NCI-H526 (cell line): ENCODE data around the gene CD34.
A peak's percentile ranks its signal among the peaks of the same experiment; 100 is the strongest.
"Not testable (repeated sequence)": the region's sequence is repeated elsewhere in the genome, so short reads cannot be mapped to it uniquely, and the experiment has no call there.

Experiments
- DNase-seq, 2 experiments: peaks; one replicate each; lab custom pipeline; 2025; lab: John Stamatoyannopoulos, UW

CD34 gene

GRCh38 chr1:207898260-207898659 lies 12.7 kb downstream of the CD34 start:
- no peak for DNase-seq

- DNase-seq = no peak
Measured at GRCh38 chr1:207897188-207897587, 13.7 kb downstream of the CD34 start.

DNA sequence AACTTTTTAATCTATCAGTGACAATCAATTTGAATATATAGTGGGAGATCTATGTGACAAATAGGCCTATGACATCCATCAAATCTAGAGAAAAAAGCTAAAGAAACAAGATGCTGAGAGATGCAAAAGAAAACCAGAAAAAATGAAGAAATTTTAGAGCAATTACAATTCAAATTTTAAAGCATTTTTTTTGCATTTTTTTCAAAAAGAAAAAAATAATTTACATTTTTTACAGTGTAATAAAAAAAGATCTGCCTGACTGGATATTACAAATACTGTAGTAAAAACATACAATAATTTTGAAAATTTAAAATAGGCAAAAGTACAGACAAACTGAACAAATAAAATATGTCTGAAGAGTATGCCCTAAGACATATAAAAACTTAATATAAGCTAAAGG lies 14.4 kb downstream of the CD34 start:
- DNase-seq = no peak

DNA sequence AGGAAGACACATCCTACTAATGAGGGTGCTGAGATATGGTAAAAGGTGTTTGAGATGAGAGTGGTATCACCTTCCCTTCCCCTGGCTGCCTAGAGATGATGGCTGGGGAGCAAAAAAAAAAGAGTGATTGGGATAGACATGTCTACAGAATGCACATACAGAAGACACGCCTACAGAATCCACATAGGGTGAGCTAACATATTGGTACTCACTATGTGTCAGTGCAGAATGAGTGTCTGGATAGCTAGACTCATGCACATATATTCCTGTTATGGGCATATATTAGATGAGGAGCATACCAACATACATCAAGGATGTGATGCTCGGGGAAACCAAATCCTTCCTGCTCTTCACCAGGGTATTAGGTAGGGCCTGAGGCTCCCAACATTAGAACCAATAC lies 16.2 kb downstream of the CD34 start:
- DNase-seq = no peak

DNA sequence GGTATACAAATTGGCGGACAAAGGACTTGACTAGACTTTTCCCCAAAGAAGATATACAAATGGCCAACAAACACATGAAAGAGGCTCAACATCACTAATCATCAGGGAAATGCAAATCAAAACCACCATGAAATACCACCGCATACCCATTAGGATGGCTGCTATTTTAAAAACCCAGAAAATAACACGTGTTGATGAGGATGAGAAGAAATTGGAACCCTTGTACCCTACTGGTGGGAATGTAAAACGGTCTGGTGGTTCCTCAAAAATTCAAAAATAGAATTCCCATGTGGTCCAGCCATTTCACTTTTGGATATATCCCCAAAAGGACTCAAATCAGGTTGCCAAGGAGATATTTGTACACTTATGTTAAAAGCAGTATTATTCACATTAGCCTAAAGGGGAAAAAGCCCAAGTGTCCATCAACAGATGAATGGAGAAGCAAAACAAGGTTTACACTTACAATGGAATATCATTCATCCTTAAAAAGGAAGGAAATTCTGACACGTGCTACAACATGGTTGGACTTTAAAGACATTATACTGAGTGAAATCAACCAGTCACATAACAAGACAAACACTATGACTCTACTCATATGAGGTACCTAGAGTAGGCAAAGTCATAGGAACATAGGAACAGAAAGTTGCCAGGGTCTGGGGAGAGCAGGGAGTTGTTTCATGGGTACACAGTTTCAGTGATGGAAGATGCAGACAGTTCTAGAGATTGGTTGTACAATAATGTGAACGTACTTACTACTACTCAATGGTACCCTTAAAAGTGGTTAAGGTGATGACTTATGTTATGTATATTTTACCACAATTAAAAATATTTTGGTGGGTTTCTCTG lies 17.0 kb downstream of the CD34 start:
- DNase-seq = no peak

GRCh38 chr1:207892764-207893163 lies 18.2 kb downstream of the CD34 start:
- no peak for DNase-seq

DNA sequence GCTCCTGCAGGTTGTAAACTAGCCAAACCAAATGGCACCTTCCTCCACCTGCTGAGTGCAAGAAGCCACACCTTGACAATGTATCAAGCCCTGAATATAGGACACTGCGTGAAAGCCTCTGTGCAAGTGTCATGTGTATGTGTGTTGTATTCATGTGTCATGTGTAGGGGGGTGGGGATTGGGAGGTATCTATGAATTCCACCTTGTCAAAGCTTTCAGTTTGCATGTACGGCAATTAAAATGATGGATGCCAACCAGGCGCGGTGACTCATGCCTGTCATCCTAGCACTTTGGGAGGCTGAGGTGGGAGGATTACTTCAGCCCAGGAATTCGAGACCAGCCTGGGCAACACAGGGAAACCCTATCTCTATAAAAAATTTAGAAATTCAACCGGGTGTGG lies 19.8 kb downstream of the CD34 start:
- no peak for DNase-seq

DNA sequence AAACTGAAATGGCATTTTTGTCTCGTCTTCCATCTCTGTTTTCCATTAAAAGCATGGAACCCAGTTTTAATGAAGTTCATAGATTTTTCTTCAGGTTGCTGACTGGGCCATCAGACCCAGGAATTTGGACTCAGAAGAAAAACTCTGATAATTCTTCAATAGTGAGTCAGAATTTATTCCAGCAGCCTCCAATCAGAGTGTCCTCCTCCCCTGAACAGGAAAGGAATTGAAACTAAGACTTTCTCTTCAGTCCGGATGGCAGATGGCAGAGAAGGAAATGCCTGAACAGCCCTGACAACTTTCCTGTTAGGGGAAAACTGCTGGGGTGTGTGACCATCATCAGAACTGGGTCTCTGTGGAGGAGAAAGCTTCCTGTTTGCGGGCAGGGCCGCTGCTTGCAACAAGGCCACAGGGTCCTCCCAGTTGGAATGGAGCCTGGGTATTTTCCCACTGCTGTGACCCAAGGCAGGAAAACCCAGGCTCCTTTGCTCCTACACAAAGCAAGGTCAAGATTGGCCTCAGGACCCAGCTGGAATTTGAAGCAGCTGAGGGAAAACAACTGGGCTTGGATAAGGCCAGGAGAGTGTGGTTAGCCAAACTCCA lies 20.7 kb downstream of the CD34 start:
- DNase-seq = no peak

GRCh38 chr1:207888652-207889051 lies 22.3 kb downstream of the CD34 start:
- no peak for DNase-seq

DNA sequence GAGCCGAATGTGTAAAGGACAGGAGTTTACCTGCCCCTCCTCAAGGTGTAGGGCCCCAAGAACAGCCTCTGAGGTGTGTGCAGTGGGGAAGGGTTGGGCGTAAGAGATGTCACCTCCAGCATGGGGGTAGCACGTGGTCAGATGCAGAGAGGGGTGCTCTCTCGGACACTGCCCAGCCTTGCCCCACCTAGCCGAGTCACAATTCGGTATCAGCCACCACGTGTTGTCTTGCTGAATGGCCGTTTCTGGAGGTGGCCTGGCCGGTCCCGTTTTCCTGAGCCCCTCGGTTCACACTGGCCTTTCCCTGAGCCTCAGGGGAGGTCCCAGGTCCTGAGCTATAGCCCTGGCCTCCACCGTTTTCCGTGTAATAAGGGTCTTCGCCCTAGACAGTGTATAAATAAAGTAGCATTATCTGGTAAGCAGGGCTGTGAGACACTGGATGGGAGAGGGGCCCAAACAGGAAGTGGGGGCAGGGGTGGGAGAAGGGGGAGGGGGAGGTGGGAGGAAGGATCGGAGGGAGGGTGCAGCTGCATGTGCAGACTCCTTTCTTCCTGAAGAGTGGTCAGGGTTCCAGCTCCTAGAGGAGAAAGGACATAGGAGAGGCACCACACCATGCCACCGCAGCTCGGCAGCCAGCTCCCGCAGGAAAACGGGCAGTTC lies 23.3 kb downstream of the CD34 start:
- DNase-seq = no peak

DNA sequence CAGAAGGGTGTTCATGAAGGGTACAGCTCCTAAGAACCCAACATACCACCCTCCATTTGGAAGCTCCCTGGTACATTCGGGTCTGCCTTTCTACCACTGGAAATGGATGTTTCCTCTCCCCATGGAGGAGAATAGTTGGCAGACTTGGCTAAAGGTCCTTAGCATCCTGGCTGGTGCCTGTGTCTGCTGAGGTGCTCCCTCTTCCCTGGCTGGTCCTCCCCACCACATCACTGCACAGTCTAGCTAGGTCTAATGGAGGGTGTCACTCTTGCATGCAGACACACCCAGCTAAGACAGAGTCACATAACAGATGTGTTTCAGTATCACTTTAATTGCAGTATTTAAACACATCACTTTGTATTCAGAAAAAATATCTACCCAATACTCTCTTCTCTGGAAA lies 24.7 kb downstream of the CD34 start:
- DNase-seq = no peak

- DNase-seq = peak; percentile 22 to 76
Measured at GRCh38 chr1:207885129-207886032, 25.5 kb downstream of the CD34 start.

DNA sequence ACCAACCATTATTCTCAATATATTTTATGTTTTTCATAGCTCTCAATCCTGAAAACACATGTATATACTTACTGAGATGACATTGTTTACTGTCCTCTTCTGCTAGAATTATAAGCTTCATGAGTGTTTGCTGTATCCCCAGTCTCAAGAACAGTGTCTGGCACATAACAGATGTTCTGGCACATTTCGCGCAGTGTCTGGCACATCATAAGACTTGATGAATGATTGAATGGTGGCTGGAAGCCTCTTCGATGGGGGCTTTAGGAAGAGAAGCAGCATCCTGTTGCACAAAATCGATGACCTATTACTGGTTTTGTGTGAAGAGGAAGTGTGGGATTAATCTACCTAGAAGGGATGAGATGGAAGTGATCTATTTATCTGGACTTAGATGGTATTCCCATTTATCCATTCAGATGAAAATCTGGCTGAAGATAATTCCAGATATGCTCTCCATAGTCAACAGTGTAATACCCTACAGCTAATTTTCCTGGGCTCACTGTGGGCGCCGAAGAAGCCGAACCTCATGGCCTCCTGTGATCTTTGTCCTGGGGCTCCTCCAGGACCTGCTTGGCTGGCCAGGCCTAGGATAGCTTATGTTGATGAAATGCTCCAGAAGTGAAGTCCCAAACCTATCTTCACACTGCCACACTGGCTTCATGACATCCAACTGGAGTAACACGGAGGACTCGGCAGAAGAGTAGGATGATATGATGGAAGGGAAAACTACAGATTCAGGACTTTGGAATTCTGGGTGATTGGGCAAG lies 26.5 kb downstream of the CD34 start:
- DNase-seq = no peak

GRCh38 chr1:207883660-207884250 lies 27.2 kb downstream of the CD34 start:
- DNase-seq = no peak

DNA sequence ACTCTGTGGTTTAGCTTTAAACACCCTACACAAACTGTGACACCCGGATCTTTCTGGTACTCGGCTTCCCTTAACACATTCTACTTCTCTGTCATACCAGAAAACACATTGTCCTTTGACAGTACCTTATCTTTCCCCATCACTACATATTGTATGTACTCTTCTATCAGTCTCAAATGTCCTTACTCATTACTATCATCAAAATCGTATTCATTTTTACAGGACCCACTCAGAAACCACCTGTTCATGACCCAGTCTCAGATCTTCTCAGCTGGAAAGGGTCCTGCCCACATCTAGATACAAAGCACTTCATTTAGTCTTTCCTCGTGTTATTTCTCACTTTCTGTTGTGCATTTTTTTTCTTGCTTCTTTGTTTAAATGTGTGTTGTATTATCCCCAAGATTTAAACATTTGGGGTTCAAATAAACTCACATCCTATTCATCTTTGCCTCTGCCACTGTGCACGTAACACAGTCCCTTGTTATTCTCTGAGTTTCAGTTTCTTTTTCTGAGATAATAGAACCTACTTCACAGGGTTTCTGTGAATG lies 27.7 kb downstream of the CD34 start:
- DNase-seq = no peak

- DNase-seq = no peak
Measured at GRCh38 chr1:207882692-207883091, 28.2 kb downstream of the CD34 start.

DNA sequence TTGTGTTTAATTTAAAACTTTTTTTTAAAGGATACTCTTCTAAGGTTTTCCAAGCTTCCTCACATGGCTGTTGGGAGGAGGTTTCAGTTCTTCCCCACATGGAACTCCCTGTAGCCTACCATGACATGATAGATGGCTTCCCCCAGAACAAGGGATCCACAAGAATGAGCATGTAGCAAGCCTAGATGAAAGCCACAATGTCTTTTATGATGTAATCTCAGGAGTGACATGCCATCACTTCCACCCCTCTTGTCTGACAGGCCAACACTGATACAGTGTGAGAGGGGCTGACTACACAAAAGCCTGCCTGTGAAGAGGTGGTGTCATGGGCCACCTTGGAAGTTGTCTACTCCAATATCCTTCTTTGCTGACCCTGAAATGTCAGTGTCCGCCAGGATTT lies 32.0 kb downstream of the CD34 start:
- no peak for DNase-seq

GRCh38 chr1:207877914-207878313 lies 33.0 kb downstream of the CD34 start:
- DNase-seq = not testable (repeated sequence)

DNA sequence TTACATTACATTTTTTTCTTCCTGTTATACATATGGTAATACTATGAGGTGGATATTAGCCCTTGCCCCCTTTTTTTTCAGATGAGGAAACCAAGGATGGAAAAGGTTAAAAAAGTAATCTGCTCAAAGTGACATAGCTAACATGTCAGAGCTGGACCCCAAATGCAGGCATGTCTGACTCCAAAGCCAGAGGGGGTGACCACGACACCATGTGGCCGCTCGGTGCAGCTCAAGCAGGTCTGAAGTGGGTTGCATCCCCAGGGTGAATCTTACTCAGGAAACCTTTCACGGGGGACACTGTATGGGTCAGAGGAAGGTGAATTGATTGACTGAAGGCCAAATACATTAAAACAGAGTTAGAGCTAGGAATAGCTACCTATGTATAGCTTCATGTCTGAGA lies 34.8 kb downstream of the CD34 start:
- DNase-seq = no peak

DNA sequence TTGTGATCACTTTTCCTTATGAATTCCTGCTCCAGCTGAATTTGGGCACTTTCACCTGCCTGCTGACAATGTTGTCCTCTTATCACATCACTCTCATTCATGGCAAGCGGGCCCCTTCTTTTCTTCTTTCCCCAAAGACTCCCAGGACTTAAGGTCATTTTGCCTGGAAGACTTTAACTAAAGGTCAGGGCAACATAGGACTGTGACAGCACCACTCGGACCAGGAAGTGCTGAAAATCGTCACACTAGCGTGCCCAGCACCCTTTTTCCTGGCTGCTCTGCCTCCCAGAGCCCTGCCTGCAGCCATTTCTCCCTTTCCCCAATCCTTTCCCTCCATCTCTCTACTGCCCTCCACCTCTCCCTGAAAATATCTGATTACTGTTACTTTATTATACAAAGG lies 35.4 kb downstream of the CD34 start:
- no peak for DNase-seq
